Peyer's patch (tissue), 4 donors: ENCODE data around the gene SH3PXD2B. TPM values are rescaled to one million over a fixed set of nuclear protein-coding genes. Genes with fewer than 3 reads are reported as not detected.

ENCODE experiments used
- DNase-seq, 3 donors: peaks; one replicate each; pipeline ENCODE4 v3.0.0-alpha.2; 2017 to 2019
- H3K27ac ChIP-seq, 4 donors: fragments of 200-600 bp; sonication (generic); one replicate each; pipeline ENCODE4 v1.5.1; 2016 to 2019
- H3K27me3 ChIP-seq, 2 donors: fragments of 200-600 bp; sonication (generic); one replicate each; pipeline ENCODE4 v1.5.1; 2019
- H3K36me3 ChIP-seq, 3 donors: fragments of 200-600 bp; sonication (generic); one replicate each; pipeline ENCODE4 v1.5.1; 2016 to 2019
- H3K4me1 ChIP-seq, 4 donors: fragments of 200-600 bp; sonication (generic); one replicate each; pipeline ENCODE4 v1.5.1; 2016 to 2019
- H3K4me3 ChIP-seq, 4 donors: fragments of 200-600 bp; sonication (generic); 1 replicate in 3 of 4; 2 replicates in 1 of 4; pipeline ENCODE4 v1.5.1; 2016 to 2019; ENCODE audit warnings: mild to moderate bottlenecking in 1 of 4
- H3K9me3 ChIP-seq, 4 donors: fragments of 200-600 bp; sonication (generic); one replicate each; pipeline ENCODE4 v1.5.1; 2016 to 2019; ENCODE audit warnings: mild to moderate bottlenecking in 1 of 4
- POLR2A ChIP-seq, 2 donors: fragments of 450-650 bp; IDR thresholded peaks; one replicate each; pipeline ENCODE4 v1.5.1; 2017; ENCODE audit warnings: antibody characterized with exemption in 2 of 2, mild to moderate bottlenecking in 2 of 2, moderate library complexity in 2 of 2
- total RNA-seq, 4 donors: library from RNA; depleted of rRNA; stranded (reverse); fragments of >200 nt; gene quantifications; one replicate each; pipeline ENCODE4 v1.1.0, GENCODE V29; 2016
- TF ChIP-seq, protein P1 (sequence below), 6 experiments: fragments of 450-650 bp in 4 of 6; fragments of 200-600 bp in 2 of 6; sonication (generic) in 1 of 6; IDR thresholded peaks; one replicate each; pipeline ENCODE4 v1.5.1; 2017 to 2019; ENCODE audit warnings: antibody characterized with exemption in 6 of 6, mild to moderate bottlenecking in 3 of 6, moderate library complexity in 1 of 6

Gene SH3PXD2B
- total RNA-seq, 4 donors from 2014 or later = 5.8 to 26.4 (median 11.7) TPM

DNA sequence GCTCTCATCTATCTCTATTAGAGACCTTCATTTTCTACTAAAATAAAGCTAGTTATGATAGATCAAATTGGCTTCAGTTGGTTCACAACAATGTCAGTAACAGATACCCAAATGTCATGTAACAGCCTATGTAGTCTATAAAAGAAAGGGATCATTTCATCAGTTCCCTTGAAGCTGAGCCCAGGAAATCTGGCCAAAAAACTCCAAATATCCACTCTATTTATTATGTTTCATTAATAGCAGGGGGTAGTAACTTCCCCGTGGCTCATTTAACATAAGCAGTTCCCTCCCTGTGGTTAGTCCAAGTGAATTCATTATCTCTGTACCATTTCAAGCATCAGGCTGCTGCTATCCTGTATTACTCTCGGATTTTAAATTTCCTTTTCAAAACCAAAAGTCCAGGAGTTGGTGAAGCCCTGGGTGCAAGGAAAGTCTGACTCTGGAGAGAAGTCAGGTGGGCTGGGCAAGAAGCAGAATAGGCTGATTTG, 66.0 kb downstream of the SH3PXD2B start:
- no peak for DNase-seq
- Histone ChIP-seq H3K36me3 (no peaks in the 10 kb centered on the region), H3K27me3 (no peaks in the 10 kb centered on the region), H3K9me3 (no peaks in the 10 kb centered on the region), H3K27ac (no peak overlapping the region), H3K4me1 (peaks cover 0 to 8% (median 0%) of the 10 kb centered on the region in 4 donors), H3K4me3 (no peak overlapping the region)
- TF ChIP-seq, protein P1, sequence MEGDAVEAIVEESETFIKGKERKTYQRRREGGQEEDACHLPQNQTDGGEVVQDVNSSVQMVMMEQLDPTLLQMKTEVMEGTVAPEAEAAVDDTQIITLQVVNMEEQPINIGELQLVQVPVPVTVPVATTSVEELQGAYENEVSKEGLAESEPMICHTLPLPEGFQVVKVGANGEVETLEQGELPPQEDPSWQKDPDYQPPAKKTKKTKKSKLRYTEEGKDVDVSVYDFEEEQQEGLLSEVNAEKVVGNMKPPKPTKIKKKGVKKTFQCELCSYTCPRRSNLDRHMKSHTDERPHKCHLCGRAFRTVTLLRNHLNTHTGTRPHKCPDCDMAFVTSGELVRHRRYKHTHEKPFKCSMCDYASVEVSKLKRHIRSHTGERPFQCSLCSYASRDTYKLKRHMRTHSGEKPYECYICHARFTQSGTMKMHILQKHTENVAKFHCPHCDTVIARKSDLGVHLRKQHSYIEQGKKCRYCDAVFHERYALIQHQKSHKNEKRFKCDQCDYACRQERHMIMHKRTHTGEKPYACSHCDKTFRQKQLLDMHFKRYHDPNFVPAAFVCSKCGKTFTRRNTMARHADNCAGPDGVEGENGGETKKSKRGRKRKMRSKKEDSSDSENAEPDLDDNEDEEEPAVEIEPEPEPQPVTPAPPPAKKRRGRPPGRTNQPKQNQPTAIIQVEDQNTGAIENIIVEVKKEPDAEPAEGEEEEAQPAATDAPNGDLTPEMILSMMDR (IDR thresholded peaks at IDR 0.05) = no peak
- no peak for TF ChIP-seq POLR2A (IDR thresholded peaks at IDR 0.05)

- no peaks in the 10 kb centered on the region for H3K9me3 ChIP-seq
- no peaks in the 10 kb centered on the region for H3K27me3 ChIP-seq
- H3K36me3 ChIP-seq = peaks cover 0 to 5% (median 0%) of the 10 kb centered on the region in 3 donors
- no peak overlapping the region for H3K27ac ChIP-seq
- H3K4me1 ChIP-seq = peaks cover 0 to 10% (median 0%) of the 10 kb centered on the region in 4 donors
- no peak overlapping the region for H3K4me3 ChIP-seq
- TF ChIP-seq, protein P1 (IDR thresholded peaks at IDR 0.05) = no peak
- TF ChIP-seq POLR2A (IDR thresholded peaks at IDR 0.05) = no peak
- DNase-seq = no peak
Measured at GRCh38 chr5:172385707-172386106, 68.6 kb downstream of the SH3PXD2B start.

- Histone ChIP-seq H3K4me3 (no peak overlapping the region), H3K9me3 (no peaks in the 10 kb centered on the region), H3K27ac (no peak overlapping the region), H3K4me1 (peaks cover 0 to 10% (median 0%) of the 10 kb centered on the region in 4 donors), H3K27me3 (no peaks in the 10 kb centered on the region), H3K36me3 (peaks cover 0 to 5% (median 0%) of the 10 kb centered on the region in 3 donors)
- no peak for DNase-seq
- no peak for TF ChIP-seq POLR2A (IDR thresholded peaks at IDR 0.05)
- TF ChIP-seq, protein P1 (IDR thresholded peaks at IDR 0.05) = no peak
Measured at GRCh38 chr5:172385010-172385563, 69.2 kb downstream of the SH3PXD2B start.

GRCh38 chr5:172383191-172383802, 71.0 kb downstream of the SH3PXD2B start:
- Histone ChIP-seq H3K36me3 (peaks cover 0 to 5% (median 0%) of the 10 kb centered on the region in 3 donors), H3K27ac (peak overlapping the region in 2 of 4 donors; percentile 25 to 38), H3K4me1 (peaks cover 0 to 10% (median 0%) of the 10 kb centered on the region in 4 donors), H3K4me3 (no peak overlapping the region), H3K27me3 (no peaks in the 10 kb centered on the region), H3K9me3 (no peaks in the 10 kb centered on the region)
- no peak for TF ChIP-seq POLR2A (IDR thresholded peaks at IDR 0.05)
- TF ChIP-seq, protein P1 (IDR thresholded peaks at IDR 0.05) = no peak
- peak in 1 of 3 donors; percentile 51 for DNase-seq

- Histone ChIP-seq H3K27me3 (no peaks in the 10 kb centered on the region), H3K27ac (peak overlapping the region in 2 of 4 donors; percentile 44 to 54), H3K4me1 (peaks cover 0 to 10% (median 0%) of the 10 kb centered on the region in 4 donors), H3K4me3 (no peak overlapping the region), H3K9me3 (no peaks in the 10 kb centered on the region), H3K36me3 (peaks cover 0 to 5% (median 0%) of the 10 kb centered on the region in 3 donors)
- DNase-seq = peak in 2 of 3 donors; percentile 28 to 60
- TF ChIP-seq, protein P1 (IDR thresholded peaks at IDR 0.05) = no peak
- no peak for TF ChIP-seq POLR2A (IDR thresholded peaks at IDR 0.05)
Measured at GRCh38 chr5:172380987-172381643, 73.2 kb downstream of the SH3PXD2B start.
